HG03175 (cell line): Measurements from ENCODE around the gene NEB.
"Not testable (repeated sequence)": the region's sequence is repeated elsewhere in the genome, so short reads cannot be mapped to it uniquely, and the experiment has no call there.

Experiments used
- ATAC-seq: cut with Tn5 transposase; IDR thresholded peaks from one replicate; pipeline ENCODE4 v1.9.1; 2021; ENCODE audit warnings: mild to moderate bottlenecking, moderate library complexity; ENCODE audit not compliant: unreplicated experiment

The NEB gene

DNA sequence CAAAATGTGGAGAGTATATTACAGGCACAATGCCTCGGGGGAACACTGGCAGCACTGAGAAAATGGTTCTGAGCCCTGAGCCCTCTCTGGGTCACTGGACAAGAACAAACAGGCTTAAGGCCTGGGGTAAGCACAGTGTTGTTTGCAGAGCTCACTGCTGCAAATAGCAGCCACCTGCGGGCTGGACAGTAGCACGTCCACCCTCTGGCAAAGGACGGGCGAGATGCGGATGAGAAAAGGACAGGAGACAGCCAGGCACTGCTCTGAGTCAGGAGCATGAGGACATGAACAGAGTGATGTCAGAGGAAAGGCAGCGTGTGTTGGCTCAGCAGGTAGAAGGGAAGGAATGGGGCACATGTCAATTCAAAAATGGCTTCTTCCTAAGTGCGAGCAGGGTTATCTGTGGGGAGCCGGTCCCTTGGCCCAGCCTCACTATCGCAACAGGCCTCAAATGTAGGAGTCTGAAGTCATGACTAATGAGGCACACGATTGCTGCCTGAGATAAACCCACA, 25.9 kb upstream of the NEB start:
- ATAC-seq, result no peak

DNA sequence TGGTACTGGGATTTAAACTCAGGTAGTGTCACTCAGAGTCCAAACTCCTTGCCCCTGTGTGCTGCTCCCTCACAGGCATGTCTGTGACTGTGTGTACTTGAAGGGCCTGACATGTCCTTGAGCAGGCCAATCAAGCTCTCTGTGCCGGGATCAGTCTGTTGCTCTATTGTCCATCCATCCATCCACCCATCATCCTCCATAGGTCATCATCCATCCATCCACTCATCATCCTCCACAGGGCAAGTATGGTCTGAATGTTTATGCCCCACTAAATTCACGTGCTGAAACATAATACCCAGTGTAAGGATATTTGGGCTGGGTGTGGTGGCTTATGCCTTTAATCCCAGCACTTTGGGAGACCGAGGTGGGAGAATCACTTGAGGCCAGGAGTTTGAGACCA, 24.5 kb upstream of the NEB start:
- ATAC-seq, result no peak

- ATAC-seq, result no peak
Measured at GRCh38 chr2:151757861-151758260, 23.6 kb upstream of the NEB start.

- ATAC-seq, result no peak
Measured at GRCh38 chr2:151756820-151757219, 22.5 kb upstream of the NEB start.

GRCh38 chr2:151754253-151754897, 20.1 kb upstream of the NEB start:
- no peak for ATAC-seq

DNA sequence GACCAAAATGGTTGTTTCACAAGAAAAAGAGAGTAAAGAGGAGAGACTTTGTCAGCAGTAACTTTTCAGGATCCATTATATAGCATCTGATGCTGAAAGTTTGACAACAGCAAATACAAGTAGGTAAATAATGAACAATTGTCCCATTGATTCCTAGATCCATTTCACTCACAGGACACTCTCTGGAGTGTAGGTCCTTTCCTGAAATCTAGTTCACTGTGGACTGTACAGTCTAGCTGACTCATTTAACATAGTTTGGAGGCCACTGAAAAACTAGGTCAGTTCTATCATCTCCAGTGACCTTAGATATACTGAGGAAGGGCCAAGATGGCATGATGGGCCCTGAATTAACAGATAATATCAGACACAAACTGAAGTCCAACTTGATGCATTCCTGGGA, 19.3 kb upstream of the NEB start:
- no peak for ATAC-seq

DNA sequence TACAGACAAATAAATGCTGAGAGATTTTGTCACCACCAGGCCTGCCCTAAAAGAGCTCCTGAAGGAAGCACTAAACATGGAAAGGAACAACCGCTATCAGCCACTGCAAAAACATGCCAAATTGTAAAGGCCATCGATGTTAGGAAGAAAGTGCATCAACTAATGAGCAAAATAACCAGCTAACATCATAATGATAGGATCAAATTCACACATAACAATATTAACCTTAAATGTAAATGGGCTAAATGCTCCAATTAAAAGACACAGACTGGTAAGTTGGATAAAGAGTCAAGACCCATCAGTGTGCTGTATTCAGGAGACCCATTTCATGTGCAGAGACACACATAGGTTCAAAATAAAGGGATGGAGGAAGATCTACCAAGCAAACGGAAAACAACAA, 11.0 kb upstream of the NEB start:
- not testable (repeated sequence) for ATAC-seq

- no peak for ATAC-seq
Measured at GRCh38 chr2:151730262-151730975, 3.9 kb downstream of the NEB start.

GRCh38 chr2:151729837-151730236, 4.4 kb downstream of the NEB start:
- no peak for ATAC-seq

- no peak for ATAC-seq
Measured at GRCh38 chr2:151729415-151729811, 4.9 kb downstream of the NEB start.

GRCh38 chr2:151728804-151729414, 5.4 kb downstream of the NEB start:
- no peak for ATAC-seq

DNA sequence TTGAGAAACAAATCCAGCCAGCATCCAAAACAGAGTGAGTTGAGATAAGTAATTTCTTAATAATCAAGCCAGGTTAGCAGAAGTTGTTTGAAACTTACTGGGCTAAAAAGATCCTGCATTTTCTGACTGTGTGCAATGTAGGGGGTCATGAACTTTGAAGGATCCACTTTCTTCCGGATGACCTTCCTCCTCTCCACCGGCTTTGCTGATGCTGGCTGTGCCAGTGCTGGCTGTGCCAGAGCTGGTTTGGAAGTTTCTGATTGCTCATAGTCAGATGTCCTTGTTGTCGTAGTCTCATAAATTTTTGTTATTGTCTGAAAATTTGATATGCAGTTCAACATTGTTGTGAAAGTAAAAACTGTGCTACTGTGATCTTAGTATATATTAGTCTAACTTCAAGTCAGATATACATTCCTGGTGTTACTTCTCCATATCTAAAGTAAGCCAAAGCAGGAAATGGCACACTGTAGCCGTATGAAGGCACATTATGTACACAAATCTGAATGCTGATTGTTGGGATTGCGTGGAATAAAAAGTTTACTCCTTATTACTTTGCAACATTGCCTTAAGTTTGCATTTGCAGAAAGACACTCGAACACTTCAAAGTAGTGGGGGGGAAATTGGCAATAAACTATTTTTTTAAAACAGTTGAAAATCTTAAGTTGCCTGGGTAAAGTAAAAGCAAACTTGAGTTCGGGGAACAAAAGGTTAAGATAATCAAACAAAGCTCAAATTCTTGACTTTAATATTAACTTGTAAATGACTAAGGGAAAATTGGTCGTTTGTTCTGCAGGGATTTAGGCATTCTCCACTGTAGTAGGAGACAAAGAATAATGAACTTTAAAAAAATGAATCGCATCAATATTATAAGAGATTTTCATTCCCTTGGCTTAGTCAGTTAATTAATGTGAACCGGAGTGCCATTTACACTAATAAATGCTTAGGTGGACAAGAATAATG, 6.4 kb downstream of the NEB start:
- no peak for ATAC-seq

DNA sequence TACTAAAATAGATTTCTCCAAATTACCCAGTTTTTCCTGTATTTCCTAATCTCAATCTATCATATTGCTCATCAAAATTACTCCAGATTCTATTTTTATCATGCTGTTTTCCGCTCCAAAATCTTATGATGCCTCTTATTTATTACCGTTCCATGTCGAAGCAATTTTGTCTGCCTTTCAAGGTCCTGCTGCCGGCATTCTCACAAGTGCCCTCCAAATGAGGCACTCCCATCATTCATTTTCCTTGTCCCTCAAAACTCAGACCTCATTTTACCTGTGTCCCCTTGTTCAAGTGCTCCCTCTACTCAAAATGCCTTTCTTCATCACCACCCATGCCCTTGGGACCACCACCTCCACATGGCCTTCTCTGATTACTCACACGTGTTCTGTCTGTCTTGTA, 13.1 kb downstream of the NEB start:
- ATAC-seq, result no peak

DNA sequence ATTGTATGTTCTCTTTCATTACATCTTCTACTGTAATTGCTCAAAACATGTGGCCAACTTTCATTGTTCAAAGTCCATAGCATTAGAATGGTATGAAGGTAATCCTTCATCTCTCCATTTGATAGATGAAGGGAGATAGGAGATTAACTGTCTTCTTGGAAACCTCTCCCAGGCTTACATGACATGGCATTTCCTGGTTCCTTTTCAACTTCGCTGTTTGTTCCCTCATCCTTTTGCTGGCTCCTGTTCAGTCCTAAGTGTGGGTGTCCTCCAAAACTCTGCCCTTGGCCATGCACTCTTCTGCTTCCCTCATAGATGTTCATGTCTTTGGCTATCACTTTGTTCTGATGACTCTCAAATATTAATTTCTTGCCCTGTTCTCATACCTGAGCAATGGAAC, 13.8 kb downstream of the NEB start:
- no peak for ATAC-seq

GRCh38 chr2:151718796-151719195, 15.5 kb downstream of the NEB start:
- no peak for ATAC-seq

DNA sequence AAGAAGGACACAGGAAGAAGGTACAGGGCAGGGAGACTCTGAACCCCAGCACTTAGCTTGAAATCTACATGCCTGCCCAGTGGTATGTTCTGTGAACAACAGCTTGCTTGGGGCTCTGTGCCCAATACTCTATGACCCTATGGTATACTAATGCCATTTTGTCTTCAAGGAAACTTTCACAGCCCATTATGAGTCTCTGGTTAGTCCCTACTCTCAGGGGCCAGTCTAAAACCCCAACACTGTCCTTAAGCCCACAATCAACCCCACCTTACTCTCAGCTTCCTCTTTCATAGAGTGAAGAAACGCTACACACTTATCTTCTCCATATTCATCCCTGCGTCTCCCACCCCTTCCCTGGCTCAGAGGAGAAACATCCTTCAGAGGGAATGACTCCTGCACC, 16.0 kb downstream of the NEB start:
- no peak for ATAC-seq

GRCh38 chr2:151716721-151717120, 17.6 kb downstream of the NEB start:
- ATAC-seq, result no peak

DNA sequence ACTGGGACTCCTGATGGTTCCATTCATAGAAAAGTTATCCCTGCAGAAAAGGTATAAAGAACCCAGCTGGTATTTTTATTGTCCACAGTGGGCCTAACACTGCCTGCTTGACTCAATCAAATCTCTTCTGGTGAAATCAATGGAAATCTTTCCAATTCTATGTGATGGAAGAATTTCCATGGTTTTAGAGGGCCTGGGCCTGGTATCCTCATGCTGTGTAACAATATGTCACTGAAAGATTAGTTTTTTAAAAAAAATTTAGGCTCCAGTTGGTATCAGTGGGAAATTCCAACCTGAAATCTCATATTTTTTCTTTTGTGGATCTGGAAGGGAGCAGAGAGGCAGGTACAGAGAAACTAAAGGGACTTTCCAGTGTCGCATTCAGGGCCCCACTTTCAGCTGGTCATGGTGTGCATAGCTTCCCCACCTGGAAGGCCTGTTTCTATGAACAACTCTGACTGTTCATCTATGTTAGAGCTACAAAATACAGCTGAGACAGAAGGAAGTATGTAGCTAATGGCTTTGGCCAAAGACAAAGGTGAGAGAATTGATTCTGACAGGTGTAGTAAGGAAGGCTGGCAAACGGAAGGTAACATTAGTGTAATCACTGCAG, 20.9 kb downstream of the NEB start:
- ATAC-seq, result no peak

DNA sequence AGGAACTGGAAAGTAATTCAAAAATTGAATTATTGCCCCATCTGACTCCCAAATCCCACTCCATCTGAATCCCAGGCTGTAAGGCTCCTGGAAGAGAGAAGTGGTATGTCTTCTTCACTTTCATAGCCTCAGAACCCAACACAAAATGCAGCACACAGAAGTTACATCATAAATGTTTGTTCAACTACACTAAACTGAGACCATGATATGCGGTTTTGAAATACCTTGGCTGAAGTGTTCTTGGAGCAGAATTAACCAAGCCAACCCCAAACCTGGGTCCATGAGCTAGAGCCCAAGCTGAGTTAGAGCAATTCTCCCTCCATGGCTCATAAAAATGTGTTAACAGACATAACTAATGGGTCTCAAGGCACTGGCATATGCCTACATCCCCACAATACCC, 23.3 kb downstream of the NEB start:
- no peak for ATAC-seq

DNA sequence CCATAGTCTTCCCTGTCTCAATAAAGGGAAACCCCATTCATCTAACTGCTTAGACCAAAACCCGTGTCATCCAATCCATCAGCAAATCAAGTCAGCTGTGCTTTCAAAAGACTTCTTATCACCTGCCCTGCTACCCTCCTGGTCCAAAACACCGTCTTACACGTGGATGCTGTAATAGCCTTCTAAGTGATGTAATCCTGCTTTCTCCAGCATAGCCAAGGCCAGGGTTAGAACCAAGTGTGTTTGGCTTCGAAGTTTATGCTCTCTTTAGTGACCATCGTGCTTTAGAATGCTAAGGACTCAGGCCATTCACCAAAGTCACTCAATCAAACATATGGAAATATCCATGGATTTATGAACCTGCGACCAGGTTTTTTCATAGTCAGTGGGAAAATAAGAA, 25.5 kb downstream of the NEB start:
- no peak for ATAC-seq

- no peak for ATAC-seq
Measured at GRCh38 chr2:151707857-151708256, 26.4 kb downstream of the NEB start.
